Stimulated activated CD8-positive, alpha-beta memory T cell treated with anti-CD3 and anti-CD28 coated beads, Interleukin-15, amount 100 ng/mL, for 24 hours (primary cell): Measurements from ENCODE around the gene TBC1D22A.
"Not testable (repeated sequence)": the region's sequence is repeated elsewhere in the genome, so short reads cannot be mapped to it uniquely, and the experiment has no call there.

ENCODE experiments used
- DNase-seq: peaks from one replicate; pipeline ENCODE4 v3.0.0-alpha.2; 2020; ENCODE audit warnings: low read depth

The TBC1D22A gene

DNA sequence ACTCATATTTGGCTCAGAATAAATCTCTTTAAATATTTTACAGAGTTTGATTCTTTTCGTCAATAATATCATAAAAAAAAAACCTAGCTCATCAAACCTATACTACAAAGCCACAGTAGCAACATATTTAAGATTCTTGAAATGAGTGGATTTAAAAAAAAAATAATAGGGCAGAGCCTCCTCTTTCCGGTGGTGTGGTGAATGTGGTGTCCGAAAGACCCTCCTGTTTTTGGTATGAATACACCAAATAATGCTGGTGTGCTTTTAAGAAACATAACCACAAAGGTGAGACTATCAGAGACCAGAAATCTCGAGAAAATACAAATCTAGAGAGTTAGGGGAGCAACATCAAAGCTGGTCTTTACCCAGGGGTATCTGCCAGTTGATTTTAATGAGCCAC, 342.6 kb downstream of the TBC1D22A start:
- no peak for DNase-seq

GRCh38 chr22:47106806-47107205, 344.4 kb downstream of the TBC1D22A start:
- DNase-seq: no peak

DNA sequence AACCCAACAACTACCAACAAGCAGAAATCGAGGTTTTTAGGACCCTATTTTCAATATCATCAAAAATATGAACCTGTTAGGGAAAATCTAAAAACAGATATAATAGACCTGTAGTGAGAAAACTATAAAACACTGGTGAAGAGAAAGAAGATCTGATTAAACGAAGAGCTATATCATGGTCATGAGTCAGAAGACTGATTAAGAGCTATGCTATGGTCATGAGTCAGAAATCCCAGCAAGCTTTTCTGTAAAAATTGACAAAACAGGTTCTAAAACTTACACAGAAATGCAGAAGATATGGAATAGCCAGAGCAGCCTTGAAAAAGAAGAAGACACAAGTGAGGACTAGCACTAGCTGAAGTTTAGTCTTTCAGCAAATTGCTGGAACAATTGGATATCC, 345.0 kb downstream of the TBC1D22A start:
- no peak for DNase-seq

- DNase-seq: no peak
These were observed 348.5 kb downstream of the TBC1D22A start for GRCh38 chr22:47110817-47111443.

GRCh38 chr22:47111626-47112581, 349.5 kb downstream of the TBC1D22A start:
- DNase-seq: no peak

- no peak for DNase-seq
These were observed 350.1 kb downstream of the TBC1D22A start for GRCh38 chr22:47112582-47112965.

DNA sequence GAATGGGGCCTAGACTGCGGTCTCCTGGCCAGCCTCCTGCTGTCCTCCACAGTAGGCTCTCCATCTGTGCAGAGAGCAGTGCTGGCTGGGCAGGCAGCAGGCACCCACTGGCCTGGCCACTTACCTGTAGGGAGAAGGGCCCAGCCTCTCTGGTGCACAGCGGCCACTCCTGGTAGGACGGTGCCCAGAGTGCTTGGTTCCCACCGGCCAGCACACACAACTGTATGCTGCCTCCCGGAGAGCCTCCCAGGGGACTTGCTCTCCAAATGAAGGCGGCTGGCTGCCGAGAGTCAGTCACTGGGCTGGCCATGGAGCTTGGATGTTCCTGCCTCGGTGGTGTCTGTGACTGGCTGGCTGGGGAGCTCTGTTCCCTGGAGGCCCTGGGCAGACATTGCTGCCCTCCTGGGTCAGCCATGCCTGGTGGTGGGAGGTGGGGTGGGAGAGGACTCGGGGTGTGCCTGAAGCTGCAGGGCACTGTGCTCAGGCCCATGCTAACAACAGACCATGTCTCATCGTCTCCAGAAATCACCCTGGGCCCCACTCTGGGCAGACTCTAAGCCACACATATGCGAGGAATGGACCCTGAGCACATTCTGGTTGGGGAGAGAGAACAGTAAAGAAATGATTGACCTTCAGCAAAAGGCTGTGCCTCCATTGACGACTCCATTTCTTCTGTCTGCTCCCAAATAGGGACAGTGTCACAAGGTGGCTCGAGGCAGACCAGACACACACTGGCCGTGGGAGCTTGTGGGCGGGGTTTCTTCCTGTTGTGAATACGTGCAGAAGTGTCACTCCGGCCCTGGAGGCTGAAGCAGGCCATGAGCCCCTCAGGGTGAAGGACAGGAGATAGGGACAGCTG, 350.8 kb downstream of the TBC1D22A start:
- no peak for DNase-seq

GRCh38 chr22:47113853-47114415, 351.5 kb downstream of the TBC1D22A start:
- no peak for DNase-seq

DNA sequence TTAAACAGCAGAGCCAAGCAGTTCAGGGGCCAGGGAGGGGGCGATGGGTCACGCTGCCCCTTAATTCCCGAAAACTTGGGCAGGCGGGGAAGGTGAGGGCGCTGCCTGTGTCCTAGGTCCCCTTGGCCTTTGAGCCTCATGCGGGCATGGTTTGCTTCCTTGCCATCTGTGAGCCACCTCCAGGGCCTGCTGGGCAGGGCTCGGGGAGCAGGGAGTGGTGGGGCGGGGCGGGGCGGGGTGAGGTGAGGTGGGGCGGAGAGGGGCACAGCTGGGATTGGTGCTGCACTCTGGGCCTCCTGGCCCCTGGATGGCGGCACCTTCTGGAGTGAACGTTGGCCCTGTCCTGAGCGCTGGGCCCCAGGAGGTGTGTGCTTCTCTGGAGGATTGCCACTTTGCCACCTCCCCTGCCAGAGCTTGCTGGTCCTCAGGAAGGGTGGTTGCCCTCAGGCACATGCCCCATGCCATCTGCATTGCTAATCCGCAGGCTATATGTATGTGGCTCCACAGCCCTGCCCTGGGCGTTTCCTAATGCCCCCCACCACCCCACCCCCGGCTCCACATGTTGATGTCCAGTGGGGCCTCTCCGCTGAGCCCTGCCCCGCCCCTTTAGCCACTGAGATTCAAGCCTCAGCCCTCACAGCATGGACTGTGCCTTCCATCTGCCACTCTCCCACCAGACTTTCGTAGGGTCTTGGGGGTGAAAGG, 352.5 kb downstream of the TBC1D22A start:
- DNase-seq: no peak

DNA sequence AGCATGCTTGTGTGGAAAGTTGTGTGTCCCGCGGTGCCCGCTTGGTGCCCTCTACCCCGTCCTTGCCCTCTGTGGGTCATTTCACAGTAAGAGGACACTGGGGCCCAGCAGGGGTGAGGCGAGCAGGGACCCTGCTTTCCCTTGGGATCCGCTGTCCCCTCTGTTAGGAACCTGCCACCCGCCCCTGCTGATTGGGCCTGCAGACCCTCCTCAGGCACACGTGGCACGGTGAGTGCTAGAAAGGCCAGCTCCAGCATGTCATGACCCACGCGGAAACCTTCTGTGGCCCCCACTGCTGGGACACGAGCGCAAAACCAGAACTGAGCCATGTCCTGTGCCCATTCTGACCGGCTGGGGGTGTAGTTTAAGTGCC, 353.1 kb downstream of the TBC1D22A start:
- DNase-seq: no peak

GRCh38 chr22:47115921-47116320, 353.5 kb downstream of the TBC1D22A start:
- no peak for DNase-seq

DNA sequence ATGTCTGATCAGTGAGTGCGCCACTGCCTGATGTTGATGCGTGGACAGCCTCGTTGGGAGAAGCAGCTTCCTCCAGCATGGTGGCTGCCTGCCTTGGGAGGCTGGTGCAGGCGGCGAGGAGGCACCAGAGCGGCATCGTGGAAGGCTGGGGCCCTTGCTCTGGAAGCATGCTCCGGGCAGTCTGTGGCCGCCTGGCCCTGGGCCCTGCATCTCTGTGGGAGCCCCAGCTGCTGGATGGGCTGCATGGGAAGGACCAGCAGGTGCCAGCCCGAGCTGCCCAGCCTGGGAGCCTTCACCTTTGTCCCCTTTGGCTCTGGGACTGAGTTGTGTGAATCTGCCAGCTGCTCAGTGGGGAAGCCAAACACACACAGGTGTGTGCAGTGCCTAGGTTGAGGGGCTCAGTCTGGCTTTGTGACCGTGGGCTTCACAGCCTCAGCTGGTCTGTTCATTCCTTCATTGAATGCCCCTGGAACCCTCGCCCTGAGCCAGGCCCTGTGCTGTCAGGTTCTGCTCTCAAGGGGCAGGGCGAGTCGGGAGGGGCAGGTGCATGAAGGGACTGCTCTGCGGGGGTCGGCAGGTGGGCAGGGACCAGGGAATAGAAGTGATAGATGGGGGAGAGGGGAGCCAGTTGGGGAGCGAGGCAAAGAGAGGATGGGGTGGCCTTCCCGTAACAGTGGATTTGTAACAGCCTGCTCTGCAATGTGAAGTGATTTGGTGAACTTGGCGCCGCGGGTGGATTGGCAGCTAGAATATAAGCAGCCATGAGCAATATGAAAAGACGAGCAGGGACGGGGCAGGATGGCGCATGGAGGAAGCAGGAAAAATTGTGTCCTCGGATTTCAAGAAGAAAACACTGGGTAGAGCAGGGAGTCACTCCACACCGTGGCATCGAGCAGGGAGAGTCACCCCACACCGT, 354.2 kb downstream of the TBC1D22A start:
- no peak for DNase-seq

GRCh38 chr22:47117442-47117841, 355.0 kb downstream of the TBC1D22A start:
- DNase-seq: not testable (repeated sequence)

- DNase-seq: no peak
These were observed 356.7 kb downstream of the TBC1D22A start for GRCh38 chr22:47119181-47119580.

DNA sequence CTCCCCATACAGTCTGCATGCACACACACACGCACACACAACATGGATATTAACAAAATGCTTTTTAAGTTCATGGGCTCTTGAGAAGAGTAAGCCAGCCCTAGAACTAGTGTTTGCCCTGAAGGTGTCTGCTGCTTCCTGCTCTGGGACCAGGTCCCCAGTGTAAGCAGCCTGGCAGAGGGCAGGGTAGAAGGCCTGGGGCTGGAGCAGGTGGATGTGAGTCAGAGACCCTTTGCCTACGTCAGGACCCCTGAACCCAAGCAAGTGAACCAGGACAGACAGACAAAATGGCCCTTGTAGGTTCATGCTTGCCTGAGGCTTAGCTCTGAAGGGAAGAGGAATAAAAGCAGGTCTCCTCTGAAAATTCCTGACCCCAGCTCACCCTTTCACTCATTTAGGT, 357.9 kb downstream of the TBC1D22A start:
- DNase-seq: no peak

- DNase-seq: no peak
These were observed 359.3 kb downstream of the TBC1D22A start for GRCh38 chr22:47121791-47122190.

- DNase-seq: no peak
These were observed 360.1 kb downstream of the TBC1D22A start for GRCh38 chr22:47122441-47123000.

DNA sequence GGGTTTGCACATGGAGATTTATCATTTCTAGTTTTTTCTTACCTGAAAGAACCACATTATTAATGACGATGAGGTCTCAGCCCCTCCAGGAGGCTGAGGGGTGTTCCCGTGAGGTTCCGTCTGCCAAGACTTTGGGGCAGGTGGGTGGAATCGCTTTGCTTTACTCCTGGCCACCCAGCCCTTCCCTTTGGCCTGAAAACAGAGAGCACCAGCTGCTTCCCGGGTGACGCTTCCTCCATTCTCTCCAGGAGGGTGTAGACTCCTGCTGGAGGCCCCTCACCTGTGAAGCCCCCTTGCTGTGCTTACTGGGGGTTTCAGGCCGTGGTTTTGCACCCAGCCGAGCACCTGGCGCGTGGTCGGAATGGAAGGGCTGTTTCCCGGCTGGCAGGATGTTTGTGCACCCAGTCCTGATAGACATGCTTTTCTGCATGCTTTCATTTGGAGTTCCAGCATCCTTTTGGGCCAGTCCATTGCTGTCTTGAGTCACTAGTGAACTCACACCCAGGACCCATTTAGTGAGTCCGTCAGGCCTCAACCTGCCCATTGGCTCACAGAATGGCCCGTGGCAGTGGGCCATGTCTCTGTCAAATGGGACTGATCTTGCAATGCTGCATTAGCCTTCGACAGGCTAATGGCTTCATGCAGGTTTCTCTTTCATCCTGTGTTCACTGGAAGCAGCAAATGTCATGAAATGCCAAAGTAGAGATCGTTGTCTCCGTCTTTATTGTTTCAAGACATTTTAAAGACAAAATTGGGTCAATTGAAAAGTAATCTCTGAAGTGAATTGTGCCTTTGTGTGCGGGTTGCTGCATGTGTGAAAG, 360.8 kb downstream of the TBC1D22A start:
- no peak for DNase-seq

DNA sequence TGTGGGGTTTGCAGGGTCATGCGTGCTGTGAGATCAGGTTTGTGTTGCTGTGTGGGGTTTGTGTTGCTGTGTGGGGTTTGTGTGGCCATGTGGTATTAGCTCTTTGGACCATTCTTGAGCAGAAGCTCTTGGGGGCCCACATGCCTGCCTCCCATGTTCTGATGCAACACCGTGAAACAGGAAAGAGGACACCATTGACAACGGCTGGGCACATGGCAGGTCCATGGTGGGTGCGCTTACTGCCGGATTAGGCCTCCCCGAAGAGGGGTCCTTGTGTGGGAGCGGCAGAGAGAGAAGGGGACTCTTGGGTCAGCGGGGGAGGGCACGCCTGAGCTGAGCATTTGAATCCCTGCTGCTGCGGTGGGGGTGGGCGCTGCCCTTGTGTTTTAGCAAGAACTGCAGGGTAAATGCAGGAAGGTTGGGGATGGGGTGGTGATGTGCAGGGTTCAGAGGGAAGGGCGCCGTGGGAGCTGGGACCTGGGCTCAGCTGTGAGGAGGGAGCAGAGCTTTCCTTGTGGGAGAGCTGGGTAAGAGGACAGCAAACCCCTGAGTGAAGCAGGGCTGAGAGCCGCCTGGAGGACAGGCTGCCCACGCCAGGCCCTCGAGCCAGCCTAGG, 361.5 kb downstream of the TBC1D22A start:
- no peak for DNase-seq
